ENCODE measurements around the gene TSPOAP1. TPM values are rescaled to one million over a fixed set of nuclear protein-coding genes. Genes with fewer than 3 reads are reported as not detected.

Gene TSPOAP1
- total and polyA plus RNA-seq, 2 of the 4 experiments (the other 2 are of a cell fraction) = 0.90 to 1.6 TPM

- Histone ChIP-seq H2AK5ac (ENCODE audit: low read depth, low read length) (no peak overlapping the region), H3K36me3 (ENCODE audit: control insufficient read depth, insufficient read depth, low read length) (no peaks in the 10 kb centered on the region), H2BK120ac (ENCODE audit: low read depth, low read length) (no peak overlapping the region), H3K4me2 (ENCODE audit: low read depth, low read length) (no peak overlapping the region), H3K4ac (ENCODE audit: low read depth, low read length) (peak overlapping the region; percentile 35; the same call in 1 of the 2 replicates), H3K4me1 (ENCODE audit: control insufficient read depth, insufficient read depth, low read length) (peaks cover 3% of the 10 kb centered on the region; the same call in 1 of the 2 replicates), H2AK9ac (replicated peaks; ENCODE audit: low read depth, low read length, poor library complexity) (no peak overlapping the region), H4K91ac (ENCODE audit: insufficient read depth, low read depth, low read length) (no peak overlapping the region; the same call in 1 of the 2 replicates), H3K9me3 (ENCODE audit: control insufficient read depth, insufficient read depth, low read length) (no peaks in the 10 kb centered on the region), H3K4me3 (ENCODE audit: insufficient read depth, low read depth, low read length) (no peak overlapping the region), H2BK5ac (ENCODE audit: low read depth, low read length, poor library complexity, severe bottlenecking) (peak overlapping the region; percentile 26), H3K23ac (ENCODE audit: low read depth, low read length) (no peak overlapping the region), H3K27me3 (ENCODE audit: control insufficient read depth, insufficient read depth, low read length) (no peaks in the 10 kb centered on the region), H3K9me1 (ENCODE audit: insufficient read depth, low read length) (peaks cover 7% of the 10 kb centered on the region; the same call in 1 of the 2 replicates), H4K20me1 (ENCODE audit: insufficient read depth, low read length) (no peaks in the 10 kb centered on the region), H3K79me1 (ENCODE audit: low read depth in 1 of 2, low read length in 2 of 2) (no peaks in the 10 kb centered on the region), H3K27ac (ENCODE audit: insufficient read depth, low read length) (no peak overlapping the region), H4K5ac (ENCODE audit: low read depth, low read length) (no peak overlapping the region), H2BK15ac (ENCODE audit: low read depth, low read length) (no peak overlapping the region), H2BK20ac (ENCODE audit: low read depth, low read length) (no peak overlapping the region), H3K18ac (ENCODE audit: low read depth, low read length) (no peak overlapping the region), H4K8ac (ENCODE audit: low read depth in 2 of 2, low read length in 2 of 2) (peak overlapping the region in 1 of 2 experiments; percentile 57; a peak in 1 of 4 replicates), H3K56ac (ENCODE audit: extremely low read depth, insufficient read depth, low read length) (no peak overlapping the region), H3K14ac (replicated peaks; ENCODE audit: low read depth, low read length) (no peak overlapping the region), H2AFZ (replicated peaks; ENCODE audit: low read length, poor library complexity) (peak overlapping the region; percentile 58), H3K9ac (ENCODE audit: low read depth, low read length) (no peak overlapping the region)
- BruUV-seq (replicated peaks) = no TSS peak
- CTCF ChIA-PET = no interaction called here
- 92% methylated on average over 7 of the region's 10 CpGs; no CpG with 5 or more reads in 1 of the 2 experiments for WGBS, 2 experiments (ENCODE audit: extremely low coverage in 2 of 2, insufficient read length in 1 of 2)
- dilution Hi-C loops (cut with HindIII; ENCODE audit: low sequenced_read_pairs, unreplicated experiment) = no loop called here
- ATAC-seq (ENCODE audit: low read depth) = no peak
- no peak for DNase-seq
- in situ Hi-C loops (cut with MboI; ENCODE audit: low sequenced_read_pairs) = loop anchor here (25.0 kb wide), 1 partner anchor 468 kb away; the partner anchor contains the start of gene MRPS23
- intact Hi-C loops (cut with micrococcal nuclease) = no loop called here
- POLR2A ChIA-PET (ENCODE audit: unreplicated experiment) = no interaction called here
- TF ChIP-seq BHLHE40 (IDR thresholded peaks at IDR 0.05; ENCODE audit: low read depth, low read length) = no peak
- TF ChIP-seq RCOR1 (IDR thresholded peaks at IDR 0.05; ENCODE audit: insufficient replicate concordance, low read length) = no peak
- TF ChIP-seq MXI1 (IDR thresholded peaks at IDR 0.05; ENCODE audit: borderline replicate concordance, low read depth, low read length) = no peak
- TF ChIP-seq CEBPB (IDR thresholded peaks at IDR 0.05; ENCODE audit: low read depth, low read length) = no peak
- TF ChIP-seq MAFK (IDR thresholded peaks at IDR 0.05; ENCODE audit: low read depth, low read length) = no peak
- no peak for TF ChIP-seq FOS (IDR thresholded peaks at IDR 0.05; ENCODE audit: low read depth, low read length)
- TF ChIP-seq CHD1 (IDR thresholded peaks at IDR 0.05; ENCODE audit: low read depth, low read length) = no peak
- TF ChIP-seq, protein P1, sequence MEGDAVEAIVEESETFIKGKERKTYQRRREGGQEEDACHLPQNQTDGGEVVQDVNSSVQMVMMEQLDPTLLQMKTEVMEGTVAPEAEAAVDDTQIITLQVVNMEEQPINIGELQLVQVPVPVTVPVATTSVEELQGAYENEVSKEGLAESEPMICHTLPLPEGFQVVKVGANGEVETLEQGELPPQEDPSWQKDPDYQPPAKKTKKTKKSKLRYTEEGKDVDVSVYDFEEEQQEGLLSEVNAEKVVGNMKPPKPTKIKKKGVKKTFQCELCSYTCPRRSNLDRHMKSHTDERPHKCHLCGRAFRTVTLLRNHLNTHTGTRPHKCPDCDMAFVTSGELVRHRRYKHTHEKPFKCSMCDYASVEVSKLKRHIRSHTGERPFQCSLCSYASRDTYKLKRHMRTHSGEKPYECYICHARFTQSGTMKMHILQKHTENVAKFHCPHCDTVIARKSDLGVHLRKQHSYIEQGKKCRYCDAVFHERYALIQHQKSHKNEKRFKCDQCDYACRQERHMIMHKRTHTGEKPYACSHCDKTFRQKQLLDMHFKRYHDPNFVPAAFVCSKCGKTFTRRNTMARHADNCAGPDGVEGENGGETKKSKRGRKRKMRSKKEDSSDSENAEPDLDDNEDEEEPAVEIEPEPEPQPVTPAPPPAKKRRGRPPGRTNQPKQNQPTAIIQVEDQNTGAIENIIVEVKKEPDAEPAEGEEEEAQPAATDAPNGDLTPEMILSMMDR (conservative IDR thresholded peaks at IDR 0.05; ENCODE audit: low read depth, low read length) = no peak
- no peak for TF ChIP-seq MAZ (IDR thresholded peaks at IDR 0.05; ENCODE audit: borderline replicate concordance, low read depth, low read length)
- TF ChIP-seq NFE2L2 (IDR thresholded peaks at IDR 0.05; ENCODE audit: low read depth, low read length) = no peak
- TF ChIP-seq POLR2A (IDR thresholded peaks at IDR 0.05; ENCODE audit: low read depth, low read length) = no peak
- no peak for TF ChIP-seq RFX5 (IDR thresholded peaks at IDR 0.05; ENCODE audit: low read depth, low read length)
- no peak for TF ChIP-seq USF2 (IDR thresholded peaks at IDR 0.05; ENCODE audit: low read depth, low read length)
- no peak for TF ChIP-seq RAD21 (IDR thresholded peaks at IDR 0.05; ENCODE audit: low read length)
- no peak for TF ChIP-seq SMC3 (IDR thresholded peaks at IDR 0.05; ENCODE audit: low read depth, low read length)
- TF ChIP-seq, protein P2, sequence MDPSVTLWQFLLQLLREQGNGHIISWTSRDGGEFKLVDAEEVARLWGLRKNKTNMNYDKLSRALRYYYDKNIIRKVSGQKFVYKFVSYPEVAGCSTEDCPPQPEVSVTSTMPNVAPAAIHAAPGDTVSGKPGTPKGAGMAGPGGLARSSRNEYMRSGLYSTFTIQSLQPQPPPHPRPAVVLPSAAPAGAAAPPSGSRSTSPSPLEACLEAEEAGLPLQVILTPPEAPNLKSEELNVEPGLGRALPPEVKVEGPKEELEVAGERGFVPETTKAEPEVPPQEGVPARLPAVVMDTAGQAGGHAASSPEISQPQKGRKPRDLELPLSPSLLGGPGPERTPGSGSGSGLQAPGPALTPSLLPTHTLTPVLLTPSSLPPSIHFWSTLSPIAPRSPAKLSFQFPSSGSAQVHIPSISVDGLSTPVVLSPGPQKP (IDR thresholded peaks at IDR 0.05; ENCODE audit: borderline replicate concordance, low read depth, low read length) = no peak
Observed at GRCh38 chr17:58330538-58330996, 2.0 kb upstream of the TSPOAP1 start.

Measured in IMR-90 (cell line).